ENCODE results near the gene LYRM4.

Gene LYRM4

DNA sequence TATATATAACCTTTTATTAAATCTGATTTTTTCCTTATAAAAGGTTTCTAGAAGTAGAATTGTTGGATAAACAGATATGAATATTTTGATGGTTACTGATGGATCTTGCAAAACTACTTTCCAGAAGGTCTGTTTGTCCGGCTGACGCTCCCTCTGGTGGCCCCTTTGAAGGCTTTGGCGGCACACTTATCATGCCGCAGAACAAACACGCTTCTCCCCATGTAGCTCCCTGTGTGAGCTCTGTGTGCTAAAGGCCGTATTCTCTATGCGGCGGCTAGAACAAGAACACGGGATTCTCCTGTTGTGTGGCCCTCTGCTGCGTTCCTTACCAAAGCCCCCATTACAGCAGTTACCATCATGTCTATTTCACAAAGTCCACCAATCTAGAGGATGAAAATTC, 145.6 kb downstream of the LYRM4 start:
- no peak for TF ChIP-seq FOXP2 (optimal IDR thresholded peaks at IDR 0.05; ENCODE audit: borderline replicate concordance, extremely low read depth, extremely low read length, insufficient read depth)
- no peak for TF ChIP-seq SIN3A (IDR thresholded peaks at IDR 0.05; ENCODE audit: borderline replicate concordance, insufficient read depth, low read length)
- TF ChIP-seq POLR2AphosphoS5 (IDR thresholded peaks at IDR 0.05; ENCODE audit: low read depth, low read length) = no peak
- TF ChIP-seq TAF1 (IDR thresholded peaks at IDR 0.05; ENCODE audit: borderline replicate concordance, insufficient read depth, low read length) = no peak
- TF ChIP-seq, protein P1, sequence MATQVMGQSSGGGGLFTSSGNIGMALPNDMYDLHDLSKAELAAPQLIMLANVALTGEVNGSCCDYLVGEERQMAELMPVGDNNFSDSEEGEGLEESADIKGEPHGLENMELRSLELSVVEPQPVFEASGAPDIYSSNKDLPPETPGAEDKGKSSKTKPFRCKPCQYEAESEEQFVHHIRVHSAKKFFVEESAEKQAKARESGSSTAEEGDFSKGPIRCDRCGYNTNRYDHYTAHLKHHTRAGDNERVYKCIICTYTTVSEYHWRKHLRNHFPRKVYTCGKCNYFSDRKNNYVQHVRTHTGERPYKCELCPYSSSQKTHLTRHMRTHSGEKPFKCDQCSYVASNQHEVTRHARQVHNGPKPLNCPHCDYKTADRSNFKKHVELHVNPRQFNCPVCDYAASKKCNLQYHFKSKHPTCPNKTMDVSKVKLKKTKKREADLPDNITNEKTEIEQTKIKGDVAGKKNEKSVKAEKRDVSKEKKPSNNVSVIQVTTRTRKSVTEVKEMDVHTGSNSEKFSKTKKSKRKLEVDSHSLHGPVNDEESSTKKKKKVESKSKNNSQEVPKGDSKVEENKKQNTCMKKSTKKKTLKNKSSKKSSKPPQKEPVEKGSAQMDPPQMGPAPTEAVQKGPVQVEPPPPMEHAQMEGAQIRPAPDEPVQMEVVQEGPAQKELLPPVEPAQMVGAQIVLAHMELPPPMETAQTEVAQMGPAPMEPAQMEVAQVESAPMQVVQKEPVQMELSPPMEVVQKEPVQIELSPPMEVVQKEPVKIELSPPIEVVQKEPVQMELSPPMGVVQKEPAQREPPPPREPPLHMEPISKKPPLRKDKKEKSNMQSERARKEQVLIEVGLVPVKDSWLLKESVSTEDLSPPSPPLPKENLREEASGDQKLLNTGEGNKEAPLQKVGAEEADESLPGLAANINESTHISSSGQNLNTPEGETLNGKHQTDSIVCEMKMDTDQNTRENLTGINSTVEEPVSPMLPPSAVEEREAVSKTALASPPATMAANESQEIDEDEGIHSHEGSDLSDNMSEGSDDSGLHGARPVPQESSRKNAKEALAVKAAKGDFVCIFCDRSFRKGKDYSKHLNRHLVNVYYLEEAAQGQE (IDR thresholded peaks at IDR 0.05; ENCODE audit: insufficient read depth in 1 of 2, low read depth in 2 of 2, low read length in 2 of 2) = no peak

DNA sequence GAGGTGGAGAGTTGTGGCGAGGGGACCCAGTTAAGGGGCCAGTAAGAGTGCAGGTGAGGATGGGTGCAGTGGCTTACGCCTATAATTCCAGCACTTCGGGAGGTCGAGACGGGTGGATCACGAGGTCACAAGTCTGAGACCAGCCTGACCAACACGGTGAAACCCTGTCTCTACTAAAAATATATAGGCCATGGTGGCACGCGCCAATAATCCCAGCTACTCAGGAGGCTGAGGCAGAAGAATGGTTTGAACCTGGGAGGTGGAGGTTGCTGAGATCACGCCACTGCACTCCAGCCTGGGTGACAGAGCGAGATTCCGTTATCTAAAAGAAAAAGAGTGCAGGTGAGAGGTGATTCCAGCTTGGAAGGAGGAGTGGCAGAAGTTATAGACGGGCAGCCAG, 147.7 kb downstream of the LYRM4 start:
- TF ChIP-seq SIN3A (IDR thresholded peaks at IDR 0.05; ENCODE audit: borderline replicate concordance, insufficient read depth, low read length) = no peak
- TF ChIP-seq POLR2AphosphoS5 (IDR thresholded peaks at IDR 0.05; ENCODE audit: low read depth, low read length) = no peak
- TF ChIP-seq FOXP2 (optimal IDR thresholded peaks at IDR 0.05; ENCODE audit: borderline replicate concordance, extremely low read depth, extremely low read length, insufficient read depth) = no peak
- TF ChIP-seq, protein P1 (IDR thresholded peaks at IDR 0.05; ENCODE audit: insufficient read depth in 1 of 2, low read depth in 2 of 2, low read length in 2 of 2) = no peak
- TF ChIP-seq TAF1 (IDR thresholded peaks at IDR 0.05; ENCODE audit: borderline replicate concordance, insufficient read depth, low read length) = no peak

DNA sequence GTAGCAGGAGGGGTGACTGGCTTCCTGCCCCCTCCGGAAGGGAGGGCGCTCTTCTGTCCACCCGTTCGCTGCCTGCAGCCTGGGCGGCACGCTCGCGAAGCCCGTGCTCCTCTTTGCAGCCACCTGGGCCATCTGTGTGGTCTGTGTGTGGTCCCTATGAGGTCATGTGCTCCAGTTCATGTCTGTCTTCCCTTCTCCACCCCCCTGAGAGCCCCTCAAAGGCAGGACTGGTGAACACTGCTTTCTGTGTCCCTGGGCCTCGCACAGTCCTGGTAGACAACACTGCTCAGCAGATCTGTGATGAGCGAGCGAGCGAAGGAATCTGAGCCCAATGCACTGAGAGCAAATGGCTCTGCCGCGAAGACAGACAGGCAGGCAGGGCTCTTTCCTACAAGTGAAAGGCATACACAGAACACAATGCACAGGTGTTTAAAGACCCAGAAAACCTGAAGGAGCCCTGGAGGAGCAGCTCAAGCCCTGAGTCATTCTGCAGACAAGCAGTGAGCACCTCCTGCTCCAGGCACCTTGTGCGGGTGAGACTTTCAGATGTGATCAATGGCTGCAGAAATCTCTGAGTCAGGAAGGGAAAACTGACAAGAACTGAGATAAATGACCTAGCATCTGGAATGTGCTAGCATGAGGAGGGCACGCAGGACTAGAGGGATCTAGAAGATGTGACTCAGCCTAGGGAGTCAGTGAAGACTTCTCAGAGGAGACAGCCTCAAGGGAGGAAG, 148.5 kb downstream of the LYRM4 start:
- TF ChIP-seq FOXP2 (optimal IDR thresholded peaks at IDR 0.05; ENCODE audit: borderline replicate concordance, extremely low read depth, extremely low read length, insufficient read depth) = no peak

DNA sequence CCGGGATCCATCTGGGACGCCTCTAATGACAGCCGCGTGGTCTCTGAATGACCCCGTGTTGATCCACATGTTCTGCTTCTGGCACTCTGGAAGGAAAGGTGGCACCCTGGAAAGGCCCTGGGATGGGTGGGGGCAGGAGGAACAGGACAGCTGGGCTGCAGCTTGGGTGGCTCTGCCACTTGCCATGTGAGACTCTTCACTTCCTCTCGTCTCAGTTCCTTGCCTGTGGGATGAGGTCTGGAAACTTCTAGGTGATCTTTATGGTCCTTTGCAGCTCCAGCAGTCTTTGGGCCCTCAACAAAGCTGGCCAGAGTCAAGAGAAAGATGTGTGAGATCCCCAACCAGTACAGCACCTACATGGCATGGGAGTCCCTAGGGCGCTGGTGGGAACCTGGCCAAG, 149.1 kb downstream of the LYRM4 start:
- no peak for TF ChIP-seq FOXP2 (optimal IDR thresholded peaks at IDR 0.05; ENCODE audit: borderline replicate concordance, extremely low read depth, extremely low read length, insufficient read depth)
- TF ChIP-seq, protein P1 (IDR thresholded peaks at IDR 0.05; ENCODE audit: insufficient read depth in 1 of 2, low read depth in 2 of 2, low read length in 2 of 2) = no peak
- TF ChIP-seq TAF1 (IDR thresholded peaks at IDR 0.05; ENCODE audit: borderline replicate concordance, insufficient read depth, low read length) = no peak
- no peak for TF ChIP-seq SIN3A (IDR thresholded peaks at IDR 0.05; ENCODE audit: borderline replicate concordance, insufficient read depth, low read length)
- no peak for TF ChIP-seq POLR2AphosphoS5 (IDR thresholded peaks at IDR 0.05; ENCODE audit: low read depth, low read length)

DNA sequence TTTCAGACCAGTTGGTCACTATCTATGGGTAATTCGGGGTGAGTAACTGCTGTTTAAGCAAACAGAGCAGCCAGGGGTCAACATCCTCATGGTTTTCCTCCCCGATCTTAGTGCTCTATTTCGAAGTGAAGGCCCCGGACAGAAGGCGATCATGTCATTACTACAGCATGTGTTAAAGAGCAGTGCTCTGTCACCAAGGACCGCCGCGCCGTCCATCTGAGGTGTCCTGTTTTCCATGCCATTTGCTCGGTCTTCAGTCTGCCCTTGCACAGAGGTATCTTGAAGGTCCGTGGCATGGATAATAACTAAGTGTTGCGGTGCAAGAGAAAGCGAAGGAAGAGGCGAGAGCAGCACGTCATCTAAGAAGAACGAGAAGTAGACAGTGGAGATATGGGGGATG, 150.5 kb downstream of the LYRM4 start:
- TF ChIP-seq TAF1 (IDR thresholded peaks at IDR 0.05; ENCODE audit: borderline replicate concordance, insufficient read depth, low read length) (no peak), FOXP2 (optimal IDR thresholded peaks at IDR 0.05; ENCODE audit: borderline replicate concordance, extremely low read depth, extremely low read length, insufficient read depth) (no peak)

DNA sequence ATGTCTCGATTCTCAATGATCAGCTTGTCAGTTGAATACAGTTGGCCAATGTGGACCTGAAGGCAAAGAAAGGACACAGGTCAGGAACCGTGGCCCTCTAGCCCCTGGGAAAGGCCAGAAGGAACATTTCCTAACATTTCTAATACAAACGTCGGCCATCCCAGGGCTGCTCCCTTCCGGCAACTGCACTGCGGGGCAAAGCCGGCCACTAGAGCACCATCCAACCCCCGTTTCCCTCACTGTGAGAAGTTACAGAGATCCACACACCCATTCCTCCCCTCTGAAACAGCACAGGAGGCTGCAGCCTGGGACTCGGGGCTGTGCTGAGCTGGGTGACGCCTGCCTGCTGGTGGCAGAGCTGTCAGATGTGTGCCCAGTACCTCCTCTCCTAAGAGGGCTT, 151.3 kb downstream of the LYRM4 start:
- TF ChIP-seq TAF1 (IDR thresholded peaks at IDR 0.05; ENCODE audit: borderline replicate concordance, insufficient read depth, low read length) (no peak), FOXP2 (optimal IDR thresholded peaks at IDR 0.05; ENCODE audit: borderline replicate concordance, extremely low read depth, extremely low read length, insufficient read depth) (no peak), SIN3A (IDR thresholded peaks at IDR 0.05; ENCODE audit: borderline replicate concordance, insufficient read depth, low read length) (no peak), POLR2AphosphoS5 (IDR thresholded peaks at IDR 0.05; ENCODE audit: low read depth, low read length) (no peak)
- TF ChIP-seq, protein P1 (IDR thresholded peaks at IDR 0.05; ENCODE audit: insufficient read depth in 1 of 2, low read depth in 2 of 2, low read length in 2 of 2) = no peak
